ENCODE data around the gene SLC7A9.
"Not testable (repeated sequence)": the region's sequence is repeated elsewhere in the genome, so short reads cannot be mapped to it uniquely, and the experiment has no call there.

DNA sequence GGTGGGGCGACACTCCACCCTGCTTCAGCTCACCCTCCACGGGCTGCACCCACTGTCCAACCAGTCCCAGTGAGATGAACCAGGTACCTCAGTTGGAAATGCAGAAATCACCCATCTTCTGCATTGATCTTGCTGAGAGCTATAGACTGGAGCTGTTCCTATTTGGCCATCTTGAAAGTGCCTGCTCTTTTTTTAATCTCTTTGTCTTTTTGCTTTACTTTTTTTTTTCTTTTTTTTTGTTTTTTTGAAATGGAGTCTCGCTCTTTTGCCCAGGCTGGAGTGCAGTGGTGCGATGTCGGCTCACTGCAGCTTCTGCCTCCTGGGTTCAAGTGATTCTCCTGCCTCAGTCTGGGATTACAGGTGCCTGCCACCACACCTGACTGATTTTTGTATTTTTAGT is 81.7 kb downstream of the SLC7A9 start:
- TF ChIP-seq POLR2A (IDR thresholded peaks at IDR 0.05; ENCODE audit: low read depth, low read length); TAF1 (IDR thresholded peaks at IDR 0.05; ENCODE audit: borderline replicate concordance, low read depth, low read length): not testable (repeated sequence)

Data from GM12892 (cell line).